B cell (primary cell): ENCODE results near the gene DIP2A. TPM values are rescaled to one million over a fixed set of nuclear protein-coding genes. Genes with fewer than 3 reads are reported as not detected.

ENCODE experiments used
- ATAC-seq: fragments of 200-7000 bp; cut with Tn5 transposase; one replicate; pipeline ENCODE4 v1.10.0; 2021; ENCODE audit warnings: low read depth, mild to moderate bottlenecking, moderate number of reproducible peaks, moderate library complexity
- CTCF ChIA-PET: fragments of 350-600 bp; sonication (Branson Sonifier 250); formaldehyde crosslinking; loops from one replicate; lab custom pipeline; 2021; ENCODE audit warnings: antibody characterized with exemption, inconsistent platforms; lab: Charles Lee
- POLR2A ChIA-PET: fragments of 350-600 bp; sonication (Branson Sonifier 250); formaldehyde crosslinking; loops from one replicate; lab custom pipeline; 2021; ENCODE audit warnings: antibody characterized with exemption; lab: Charles Lee
- DNase-seq: peaks from one replicate; pipeline ENCODE4 v3.0.0; 2013
- H2AFZ ChIP-seq: 2 replicates; pipeline ENCODE4 v1.6.1; 2012; ENCODE audit warnings: mild to moderate bottlenecking, low read depth, low read length; ENCODE audit not compliant: insufficient read depth, poor library complexity, severe bottlenecking
- H3K27ac ChIP-seq, 2 donors: 1 replicate in 1 of 2; 2 replicates in 1 of 2; pipeline ENCODE4 v1.5.1; 2012 to 2013; ENCODE audit warnings: low read length in 2 of 2, mild to moderate bottlenecking in 2 of 2, moderate library complexity in 1 of 2
- H3K27me3 ChIP-seq, 4 experiments: fragments of 200-600 bp in 1 of 4; sonication (generic) in 1 of 4; replicated peaks in 1 of 4; 1 replicate in 2 of 4; 2 replicates in 2 of 4; pipeline versions ENCODE4 v1.6.1 to v1.7.0; 2013 to 2016; ENCODE audit warnings: low read length in 3 of 4, mild to moderate bottlenecking in 2 of 4, mixed read lengths in 1 of 4, moderate library complexity in 1 of 4; ENCODE audit not compliant: insufficient read depth in 4 of 4, control insufficient read depth in 3 of 4; ENCODE audit errors: control extremely low read depth in 1 of 4
- H3K36me3 ChIP-seq, 2 experiments: replicated peaks in 1 of 2; 1 replicate in 1 of 2; 2 replicates in 1 of 2; pipeline versions ENCODE4 v1.6.1 to v1.7.1; 2013; ENCODE audit warnings: low read length in 1 of 2; ENCODE audit not compliant: insufficient read depth in 2 of 2, control insufficient read depth in 1 of 2; ENCODE audit errors: control extremely low read depth in 1 of 2, extremely low read depth in 1 of 2
- H3K4me1 ChIP-seq, 2 donors: fragments of 200-600 bp in 1 of 2; sonication (generic) in 1 of 2; 1 replicate in 1 of 2; 2 replicates in 1 of 2; pipeline versions ENCODE4 v1.5.1 to v1.6.1; 2013 to 2017; ENCODE audit warnings: low read length in 2 of 2; ENCODE audit not compliant: control insufficient read depth in 2 of 2, insufficient read depth in 2 of 2
- H3K4me2 ChIP-seq: replicated peaks from 2 replicates; pipeline ENCODE3; 2012; ENCODE audit warnings: mild to moderate bottlenecking, low read depth, low read length; ENCODE audit not compliant: poor library complexity, severe bottlenecking
- H3K4me3 ChIP-seq, 5 experiments: fragments of 200-600 bp in 1 of 5; sonication (generic) in 1 of 5; 1 replicate in 3 of 5; 2 replicates in 2 of 5; pipeline versions ENCODE4 v1.5.1 to v1.7.0; 2011 to 2016; ENCODE audit warnings: low read length in 4 of 5, mild to moderate bottlenecking in 4 of 5, low read depth in 2 of 5, control low read depth in 1 of 5, moderate library complexity in 1 of 5; ENCODE audit not compliant: insufficient read depth in 1 of 5; ENCODE audit errors: control extremely low read depth in 1 of 5, extremely low read depth in 1 of 5
- H3K79me2 ChIP-seq: fragments of 200-600 bp; sonication (generic); one replicate; pipeline ENCODE4 v1.6.0; 2016; ENCODE audit warnings: low read length; ENCODE audit not compliant: control insufficient read depth, insufficient read depth
- H3K9ac ChIP-seq: fragments of 200-600 bp; sonication (generic); 2 replicates; pipeline ENCODE4 v1.6.1; 2017; ENCODE audit warnings: mild to moderate bottlenecking, low read length, moderate library complexity
- H3K9me3 ChIP-seq, 3 donors: one replicate each; pipeline versions ENCODE4 v1.6.1 to v1.7.1; 2013; ENCODE audit warnings: low read length in 2 of 3; ENCODE audit not compliant: control insufficient read depth in 2 of 3, insufficient read depth in 1 of 3; ENCODE audit errors: control extremely low read depth in 1 of 3
- H4K20me1 ChIP-seq: 2 replicates; pipeline ENCODE4 v1.6.0; 2012; ENCODE audit warnings: mild to moderate bottlenecking, low read length; ENCODE audit not compliant: insufficient read depth, control insufficient read depth, poor library complexity, severe bottlenecking
- H3K27ac Mint-ChIP-seq: one replicate; pipeline ENCODE4 v1.8.0; 2021; ENCODE audit warnings: mixed read lengths
- H3K27me3 Mint-ChIP-seq: one replicate; pipeline ENCODE4 v1.8.0; 2021; ENCODE audit warnings: mixed read lengths
- H3K4me1 Mint-ChIP-seq: one replicate; pipeline ENCODE4 v1.8.0; 2021; ENCODE audit warnings: mixed read lengths
- H3K4me3 Mint-ChIP-seq: one replicate; pipeline ENCODE4 v1.8.0; 2021; ENCODE audit warnings: mixed read lengths
- H3K9me3 Mint-ChIP-seq: one replicate; pipeline ENCODE4 v1.8.0; 2022; ENCODE audit warnings: mixed read lengths; ENCODE audit not compliant: insufficient read depth
- CTCF ChIP-seq: fragments of 200-600 bp; IDR thresholded peaks from one replicate; pipeline ENCODE4 v1.8.0; 2022; ENCODE audit warnings: antibody characterized with exemption, mild to moderate bottlenecking
- EZH2 ChIP-seq: IDR thresholded peaks from 2 replicates; pipeline ENCODE4 v1.6.1; 2012; ENCODE audit warnings: borderline replicate concordance, low read depth, mild to moderate bottlenecking, moderate library complexity, low read length; ENCODE audit not compliant: insufficient read depth, poor library complexity, severe bottlenecking
- WGBS: methylation state at CpG from one replicate; pipeline ENCODE4 v1.1.5; 2013; ENCODE audit warnings: missing lambda C conversion rate; ENCODE audit not compliant: insufficient coverage; 5-methylcytosine and 5-hydroxymethylcytosine counted together
- intact Hi-C: fragments of 100-400 bp; cut with micrococcal nuclease; formaldehyde crosslinking; loops from one replicate; pipeline ENCODE4 v1.10.0; 2022
- polyA plus RNA-seq: library from polyadenylated mRNA; depleted of rRNA; stranded (reverse); fragments of >200 nt; gene quantifications from 2 replicates; pipeline ENCODE4 v1.2.3, GENCODE V29; 2012
- total RNA-seq, 2 donors: library from RNA; stranded (reverse); fragments of 120-200 nt in 1 of 2; gene quantifications; 1 replicate in 1 of 2; 2 replicates in 1 of 2; pipeline versions ENCODE4 v1.2.3 to v1.2.4, GENCODE V29; 2013 to 2022

The DIP2A gene
- total and polyA plus RNA-seq, 2 donors (not counting 1 experiment from before 2014, with no cell fraction given) = 40.4 to 59.0 TPM

GRCh38 chr21:46455575-46456385, 2.9 kb upstream of the DIP2A start:
- peak overlapping the region; percentile 39 for H3K4me3 Mint-ChIP-seq
- intact Hi-C loops = no loop called here
- Histone ChIP-seq H3K4me3 (no peak overlapping the region), H2AFZ (no peak overlapping the region), H4K20me1 (peaks cover 5% of the 10 kb centered on the region), H3K27ac (no peak overlapping the region), H3K79me2 (peaks cover 71% of the 10 kb centered on the region), H3K27me3 (no peaks in the 10 kb centered on the region), H3K4me1 (peaks cover 16 to 23% of the 10 kb centered on the region in 2 donors), H3K9me3 (no peaks in the 10 kb centered on the region), H3K9ac (no peak overlapping the region), H3K36me3 (peaks cover 0 to 10% of the 10 kb centered on the region in 2 experiments), H3K4me2 (no peak overlapping the region)
- ChIA-PET POLR2A (no interaction called here), CTCF (no interaction called here)
- no peak overlapping the region for H3K27ac Mint-ChIP-seq
- H3K4me1 Mint-ChIP-seq = peaks cover 24% of the 10 kb centered on the region
- no peaks in the 10 kb centered on the region for H3K27me3 Mint-ChIP-seq
- DNase-seq (no peak), ATAC-seq (no peak)
- TF ChIP-seq CTCF (no peak), EZH2 (no peak)
- H3K9me3 Mint-ChIP-seq = no peaks in the 10 kb centered on the region
- 97% methylated on average over 6 of the region's 10 CpGs for WGBS

- Mint-ChIP-seq H3K27ac (peak overlapping the region; percentile 11), H3K4me3 (peak overlapping the region; percentile 39), H3K27me3 (no peaks in the 10 kb centered on the region), H3K4me1 (peaks cover 26% of the 10 kb centered on the region), H3K9me3 (no peaks in the 10 kb centered on the region)
- Histone ChIP-seq H3K79me2 (peaks cover 66% of the 10 kb centered on the region), H3K4me3 (no peak overlapping the region), H3K36me3 (peaks cover 0 to 10% of the 10 kb centered on the region in 2 experiments), H3K4me2 (no peak overlapping the region), H3K9ac (no peak overlapping the region), H3K27me3 (no peaks in the 10 kb centered on the region), H2AFZ (no peak overlapping the region), H3K4me1 (peaks cover 16 to 23% of the 10 kb centered on the region in 2 donors), H3K9me3 (no peaks in the 10 kb centered on the region), H4K20me1 (peaks cover 5% of the 10 kb centered on the region), H3K27ac (no peak overlapping the region)
- WGBS = 86% methylated on average over 1 of the region's 4 CpGs
- ATAC-seq (no peak), DNase-seq (no peak)
- intact Hi-C loops = no loop called here
- CTCF ChIA-PET = no interaction called here
- POLR2A ChIA-PET = no interaction called here
- TF ChIP-seq EZH2 (no peak), CTCF (no peak)
Observed at GRCh38 chr21:46456750-46457149, 1.9 kb upstream of the DIP2A start.
